ENCODE data around the gene DNAI1.

Gene DNAI1

GRCh38 chr9:34458013-34458958 is at the start of gene DNAI1, which contains the start of gene FAM219A:
Gene DNAI1, plus strand, starts transcription at chr9:34458805. Its CDS starts 201 bp downstream, at chr9:34459006.
Gene FAM219A, minus strand, starts transcription at chr9:34458570. Its CDS starts 307 bp downstream, at chr9:34458263.
- Histone ChIP-seq H3K9me3 (replicated peaks in 1 of 11) (no peaks in the 10 kb centered on the region), H3K4me1 (peaks cover 51 to 66% (median 62%) of the 10 kb centered on the region in 10 experiments), H3K4me2 (peak within 1 kb of the TSS; percentile 94 to 99 (median 98)), H3K36me3 (no peaks in the 10 kb centered on the region; a peak in 1 of 22 replicates), H3K27me3 (no peaks in the 10 kb centered on the region), H3K4me3 (peak within 1 kb of the TSS; percentile 65 to 83 (median 76)), H3K27ac (peak within 1 kb of the TSS; percentile 10 to 86 (median 75); a peak in 19 of 22 replicates), H3K9ac (peak within 1 kb of the TSS; percentile 72 to 88 (median 82)), H4K20me1 (peaks cover 12 to 45% (median 39%) of the 10 kb centered on the region in 11 experiments; a peak in 20 of 22 replicates)
- TF ChIP-seq Cebpa-rat (IDR thresholded peaks at IDR 0.05): no peak

- Histone ChIP-seq H3K4me2 (no peak overlapping the region), H3K9me3 (replicated peaks in 1 of 11) (no peaks in the 10 kb centered on the region), H3K36me3 (peaks cover 6 to 32% (median 17%) of the 10 kb centered on the region in 11 experiments; a peak in 17 of 22 replicates), H3K27me3 (no peaks in the 10 kb centered on the region), H4K20me1 (peaks cover 19 to 100% (median 90%) of the 10 kb centered on the region in 11 experiments; a peak in 21 of 22 replicates), H3K27ac (no peak overlapping the region), H3K4me1 (no peaks in the 10 kb centered on the region), H3K9ac (no peak overlapping the region), H3K4me3 (no peak overlapping the region)
- TF ChIP-seq Cebpa-rat (IDR thresholded peaks at IDR 0.05): no peak
These were observed 49.5 kb upstream of the DNAI1 start for GRCh38 chr9:34409154-34409553.

GRCh38 chr9:34412336-34412735 is 46.3 kb upstream of the DNAI1 start:
- Histone ChIP-seq H3K4me3 (no peak overlapping the region), H3K4me2 (no peak overlapping the region), H3K9me3 (replicated peaks in 1 of 11) (no peaks in the 10 kb centered on the region), H4K20me1 (peaks cover 19 to 97% (median 81%) of the 10 kb centered on the region in 11 experiments; a peak in 21 of 22 replicates), H3K36me3 (peaks cover 0 to 12% (median 0%) of the 10 kb centered on the region in 11 experiments; a peak in 5 of 22 replicates), H3K9ac (no peak overlapping the region), H3K27ac (no peak overlapping the region), H3K27me3 (no peaks in the 10 kb centered on the region), H3K4me1 (no peaks in the 10 kb centered on the region; a peak in 1 of 20 replicates)
- no peak for TF ChIP-seq Cebpa-rat (IDR thresholded peaks at IDR 0.05)

- Histone ChIP-seq H3K4me3 (no peak overlapping the region), H3K4me1 (no peaks in the 10 kb centered on the region; a peak in 1 of 20 replicates), H3K36me3 (peaks cover 0 to 6% (median 0%) of the 10 kb centered on the region in 11 experiments; a peak in 4 of 22 replicates), H3K9ac (no peak overlapping the region), H3K27me3 (no peaks in the 10 kb centered on the region), H3K9me3 (replicated peaks in 1 of 11) (no peaks in the 10 kb centered on the region), H3K4me2 (no peak overlapping the region), H3K27ac (no peak overlapping the region), H4K20me1 (peaks cover 19 to 97% (median 81%) of the 10 kb centered on the region in 11 experiments; a peak in 21 of 22 replicates)
- TF ChIP-seq Cebpa-rat (IDR thresholded peaks at IDR 0.05): no peak
These were observed 45.3 kb upstream of the DNAI1 start for GRCh38 chr9:34413231-34413852.

- Histone ChIP-seq H4K20me1 (peaks cover 15 to 97% (median 80%) of the 10 kb centered on the region in 11 experiments; a peak in 21 of 22 replicates), H3K27ac (no peak overlapping the region), H3K9me3 (replicated peaks in 1 of 11) (no peaks in the 10 kb centered on the region), H3K4me1 (peaks cover 0 to 6% (median 3%) of the 10 kb centered on the region in 10 experiments; a peak in 11 of 20 replicates), H3K4me3 (no peak overlapping the region), H3K9ac (no peak overlapping the region), H3K36me3 (peaks cover 0 to 6% (median 0%) of the 10 kb centered on the region in 11 experiments; a peak in 4 of 22 replicates), H3K4me2 (no peak overlapping the region), H3K27me3 (no peaks in the 10 kb centered on the region)
- TF ChIP-seq Cebpa-rat (IDR thresholded peaks at IDR 0.05): no peak
These were observed 40.9 kb upstream of the DNAI1 start for GRCh38 chr9:34417734-34418133.

GRCh38 chr9:34419716-34420504 is 38.7 kb upstream of the DNAI1 start:
- peaks cover 0 to 6% (median 0%) of the 10 kb centered on the region in 11 experiments; a peak in 4 of 22 replicates for H3K36me3 ChIP-seq
- no peak overlapping the region for H3K4me2 ChIP-seq

GRCh38 chr9:34426347-34427074 is 32.1 kb upstream of the DNAI1 start:
- H3K4me2 ChIP-seq: no peak overlapping the region
- H3K4me1 ChIP-seq: peaks cover 0 to 25% (median 12%) of the 10 kb centered on the region in 10 experiments; a peak in 12 of 20 replicates
- H3K27me3 ChIP-seq: no peaks in the 10 kb centered on the region
- H3K9me3 ChIP-seq (replicated peaks in 1 of 11): no peaks in the 10 kb centered on the region
- no peak for TF ChIP-seq Cebpa-rat (IDR thresholded peaks at IDR 0.05)
- H3K27ac ChIP-seq: no peak overlapping the region
- H3K36me3 ChIP-seq: peaks cover 0 to 28% (median 15%) of the 10 kb centered on the region in 11 experiments; a peak in 8 of 22 replicates
- no peak overlapping the region for H3K9ac ChIP-seq
- H4K20me1 ChIP-seq: peaks cover 26 to 100% (median 88%) of the 10 kb centered on the region in 11 experiments; a peak in 21 of 22 replicates
- no peak overlapping the region for H3K4me3 ChIP-seq

More at GRCh38 chr9:34419716-34420504, 38.7 kb upstream of the DNAI1 start:
- TF ChIP-seq Cebpa-rat (IDR thresholded peaks at IDR 0.05): no peak
- Histone ChIP-seq H3K9ac (no peak overlapping the region), H4K20me1 (peaks cover 7 to 97% (median 83%) of the 10 kb centered on the region in 11 experiments; a peak in 21 of 22 replicates), H3K27ac (no peak overlapping the region), H3K4me3 (no peak overlapping the region), H3K27me3 (no peaks in the 10 kb centered on the region), H3K4me1 (peaks cover 0 to 24% (median 12%) of the 10 kb centered on the region in 10 experiments; a peak in 12 of 20 replicates), H3K9me3 (replicated peaks in 1 of 11) (no peaks in the 10 kb centered on the region)
